22Rv1 (cell line): ENCODE data around the gene PPP3R1.

Experiments used
- H3K27ac ChIP-seq: fragments of 450-650 bp; 2 replicates; pipeline ENCODE4 v1.5.1; 2017
- CTCF ChIP-seq: fragments of 450-650 bp; IDR thresholded peaks from 2 replicates; pipeline ENCODE4 v1.5.1; 2017; ENCODE audit warnings: mild to moderate bottlenecking
- ZFX ChIP-seq: fragments of 450-650 bp; IDR thresholded peaks from 2 replicates; pipeline ENCODE4 v1.6.1; 2017; ENCODE audit warnings: antibody characterized with exemption, borderline replicate concordance

PPP3R1 gene

GRCh38 chr2:68167186-68167585 lies 85.1 kb downstream of the PPP3R1 start:
- TF ChIP-seq CTCF: no peak
- no peak overlapping the region for H3K27ac ChIP-seq

DNA sequence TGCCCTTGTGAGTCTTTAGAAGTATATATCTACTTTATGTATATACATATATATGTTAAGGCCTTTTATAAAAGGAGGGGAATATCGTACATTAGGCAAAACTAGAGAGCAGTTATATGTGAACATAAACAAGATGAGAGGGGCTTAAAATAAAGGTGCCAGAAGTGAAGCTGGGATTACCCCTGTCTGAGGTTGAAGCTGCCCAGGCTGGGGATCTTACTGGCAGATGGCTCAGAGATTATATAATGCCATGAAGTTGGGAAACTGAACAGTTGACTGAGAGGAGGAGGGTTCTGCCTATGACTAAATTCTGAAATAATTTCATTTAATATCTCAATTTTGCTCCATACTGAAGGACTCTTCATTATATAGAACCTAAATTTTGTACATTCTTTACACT lies 88.7 kb downstream of the PPP3R1 start:
- no peak overlapping the region for H3K27ac ChIP-seq
- TF ChIP-seq CTCF (no peak), ZFX (no peak)

DNA sequence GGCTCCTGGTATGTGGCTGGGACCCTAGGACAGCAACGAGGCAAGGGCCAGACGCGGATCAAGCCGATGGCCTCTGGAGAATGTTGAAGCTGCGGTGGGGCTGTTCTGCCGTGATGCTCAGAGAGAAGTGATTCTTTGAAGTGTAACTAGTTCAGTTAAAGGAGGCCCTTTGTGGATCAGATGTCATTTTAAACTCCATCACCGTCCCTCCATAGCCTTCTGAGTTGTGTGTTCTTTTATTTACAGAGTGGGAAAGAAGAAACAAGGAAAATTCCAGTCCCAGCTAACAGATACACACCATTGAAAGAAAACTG lies 94.2 kb downstream of the PPP3R1 start:
- H3K27ac ChIP-seq: peak overlapping the region; percentile 89
- no peak for TF ChIP-seq CTCF
- no peak for TF ChIP-seq ZFX

- peak within 1 kb of the TSS; percentile 89 for H3K27ac ChIP-seq
- no peak for TF ChIP-seq CTCF
- no peak for TF ChIP-seq ZFX
Measured at GRCh38 chr2:68157402-68158133, 94.8 kb downstream of the PPP3R1 start, which contains the start of gene PNO1. PNO1 (plus strand) TSS chr2:68157888; CDS start chr2:68157935, 47 bp downstream.

GRCh38 chr2:68157002-68157401 lies 95.3 kb downstream of the PPP3R1 start:
- H3K27ac ChIP-seq: peak overlapping the region; percentile 89
- TF ChIP-seq CTCF: no peak

DNA sequence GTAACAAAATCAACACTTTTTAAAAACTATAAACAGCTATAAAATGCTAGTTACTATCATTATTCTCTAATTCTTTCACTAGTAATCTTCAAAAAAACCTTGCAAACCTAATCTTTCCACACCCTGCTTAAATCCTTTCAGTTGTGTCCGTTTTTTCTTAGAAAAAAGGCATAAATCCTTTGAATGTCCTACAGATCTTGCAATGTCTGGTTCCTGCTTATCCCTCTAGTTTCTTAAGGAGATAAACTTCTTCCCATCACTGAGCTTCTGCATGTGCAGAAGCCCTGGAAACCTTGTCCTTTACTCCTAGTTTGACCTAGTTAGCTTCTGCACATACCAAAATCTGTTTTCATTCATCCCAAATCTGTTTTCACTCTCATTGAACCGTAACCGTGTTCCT lies 95.9 kb downstream of the PPP3R1 start:
- H3K27ac ChIP-seq: peak overlapping the region; percentile 89; the same call in 1 of the 2 replicates
- TF ChIP-seq ZFX: no peak

DNA sequence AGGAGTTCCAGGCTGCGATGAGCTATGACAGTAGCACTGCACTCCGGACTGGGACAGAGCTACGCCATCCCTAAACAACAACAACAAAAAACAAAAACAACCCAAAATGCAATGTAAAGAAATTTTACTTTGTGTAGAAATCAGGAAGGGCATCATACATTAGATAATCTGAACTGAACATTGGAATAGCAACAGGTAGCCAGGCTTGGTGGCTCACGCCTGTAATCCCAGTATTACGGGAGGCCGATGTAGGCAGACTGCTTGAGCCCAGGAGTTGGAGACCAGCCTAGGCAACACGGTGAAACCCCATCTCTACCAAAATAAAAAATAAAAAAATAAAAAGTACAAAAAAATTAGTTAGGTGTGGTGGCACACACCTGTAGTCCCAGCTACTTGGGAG lies 96.7 kb downstream of the PPP3R1 start:
- TF ChIP-seq CTCF: no peak
- no peak for TF ChIP-seq ZFX
- no peak overlapping the region for H3K27ac ChIP-seq
